ENCODE results near the gene CENPW. TPM values are rescaled to one million over a fixed set of nuclear protein-coding genes. Genes with fewer than 3 reads are reported as not detected.

Gene CENPW
- total and polyA plus RNA-seq, 2 experiments from 2014 or later = 7.3 to 21.8 TPM

GRCh38 chr6:126300735-126301134, 39.2 kb upstream of the CENPW start:
- TF ChIP-seq EZH2 (IDR thresholded peaks at IDR 0.05; ENCODE audit: borderline replicate concordance) (no peak), EZH2phosphoT487 (IDR thresholded peaks at IDR 0.05; ENCODE audit: low read depth, severe bottlenecking, unreplicated experiment) (no peak), CTCF (IDR thresholded peaks at IDR 0.05; ENCODE audit: poor library complexity) (no peak)
- Histone ChIP-seq H3K4me3 (no peak overlapping the region), H2AFZ (no peak overlapping the region), H3K36me3 (replicated peaks; ENCODE audit: insufficient read depth, low read depth) (no peaks in the 10 kb centered on the region), H3K27me3 (no peaks in the 10 kb centered on the region), H3K27ac (no peak overlapping the region), H3K79me2 (no peaks in the 10 kb centered on the region), H3K4me1 (ENCODE audit: insufficient read depth) (no peaks in the 10 kb centered on the region), H3K4me2 (no peak overlapping the region), H3K9me3 (ENCODE audit: low read depth) (no peaks in the 10 kb centered on the region), H3K9me2 (replicated peaks; ENCODE audit: insufficient read depth) (no peaks in the 10 kb centered on the region), H4K20me1 (ENCODE audit: insufficient read depth, poor library complexity, severe bottlenecking) (no peaks in the 10 kb centered on the region)
- no peak for DNase-seq (ENCODE audit: low spot score)

- DNase-seq (ENCODE audit: low spot score) = no peak
- TF ChIP-seq CTCF (IDR thresholded peaks at IDR 0.05; ENCODE audit: poor library complexity) (no peak), EZH2 (IDR thresholded peaks at IDR 0.05; ENCODE audit: borderline replicate concordance) (no peak), EZH2phosphoT487 (IDR thresholded peaks at IDR 0.05; ENCODE audit: low read depth, severe bottlenecking, unreplicated experiment) (no peak)
Measured at GRCh38 chr6:126302191-126302590, 37.7 kb upstream of the CENPW start.

GRCh38 chr6:126307849-126308248, 32.1 kb upstream of the CENPW start:
- no peak overlapping the region for H2AFZ ChIP-seq
- H3K27me3 ChIP-seq = no peaks in the 10 kb centered on the region
- H4K20me1 ChIP-seq (ENCODE audit: insufficient read depth, poor library complexity, severe bottlenecking) = no peaks in the 10 kb centered on the region
- 98% methylated on average over 2 of the region's 2 CpGs for WGBS (ENCODE audit: low lambda C conversion rate, missing lambda C conversion rate)
- H3K36me3 ChIP-seq (replicated peaks; ENCODE audit: insufficient read depth, low read depth) = no peaks in the 10 kb centered on the region
- no peaks in the 10 kb centered on the region for H3K79me2 ChIP-seq
- TF ChIP-seq EZH2phosphoT487 (IDR thresholded peaks at IDR 0.05; ENCODE audit: low read depth, severe bottlenecking, unreplicated experiment) = no peak
- TF ChIP-seq CTCF (IDR thresholded peaks at IDR 0.05; ENCODE audit: poor library complexity) = no peak
- TF ChIP-seq EZH2 (IDR thresholded peaks at IDR 0.05; ENCODE audit: borderline replicate concordance) = no peak
- no peak overlapping the region for H3K4me2 ChIP-seq
- H3K27ac ChIP-seq = no peak overlapping the region
- H3K9me3 ChIP-seq (ENCODE audit: low read depth) = no peaks in the 10 kb centered on the region
- no peaks in the 10 kb centered on the region for H3K9me2 ChIP-seq (replicated peaks; ENCODE audit: insufficient read depth)
- no peak for DNase-seq (ENCODE audit: low spot score)
- no peak overlapping the region for H3K4me3 ChIP-seq
- H3K4me1 ChIP-seq (ENCODE audit: insufficient read depth) = no peaks in the 10 kb centered on the region

More at GRCh38 chr6:126302191-126302590, 37.7 kb upstream of the CENPW start:
- H4K20me1 ChIP-seq (ENCODE audit: insufficient read depth, poor library complexity, severe bottlenecking) = no peaks in the 10 kb centered on the region
- no peaks in the 10 kb centered on the region for H3K27me3 ChIP-seq
- H2AFZ ChIP-seq = no peak overlapping the region
- H3K4me3 ChIP-seq = no peak overlapping the region
- no peaks in the 10 kb centered on the region for H3K4me1 ChIP-seq (ENCODE audit: insufficient read depth)
- H3K27ac ChIP-seq = no peak overlapping the region
- no peak overlapping the region for H3K4me2 ChIP-seq
- no peaks in the 10 kb centered on the region for H3K36me3 ChIP-seq (replicated peaks; ENCODE audit: insufficient read depth, low read depth)
- H3K79me2 ChIP-seq = no peaks in the 10 kb centered on the region
- H3K9me2 ChIP-seq (replicated peaks; ENCODE audit: insufficient read depth) = no peaks in the 10 kb centered on the region
- no peaks in the 10 kb centered on the region for H3K9me3 ChIP-seq (ENCODE audit: low read depth)

- no peaks in the 10 kb centered on the region for H3K9me2 ChIP-seq (replicated peaks; ENCODE audit: insufficient read depth)
- 87% methylated on average over 3 of the region's 3 CpGs for WGBS (ENCODE audit: low lambda C conversion rate, missing lambda C conversion rate)
Measured at GRCh38 chr6:126308362-126308761, 31.6 kb upstream of the CENPW start.

More at GRCh38 chr6:126308362-126308761, 31.6 kb upstream of the CENPW start:
- Histone ChIP-seq H3K9me3 (ENCODE audit: low read depth) (no peaks in the 10 kb centered on the region), H4K20me1 (ENCODE audit: insufficient read depth, poor library complexity, severe bottlenecking) (no peaks in the 10 kb centered on the region), H3K27ac (no peak overlapping the region), H3K79me2 (no peaks in the 10 kb centered on the region), H2AFZ (no peak overlapping the region), H3K4me3 (no peak overlapping the region), H3K4me2 (no peak overlapping the region), H3K27me3 (no peaks in the 10 kb centered on the region), H3K36me3 (replicated peaks; ENCODE audit: insufficient read depth, low read depth) (no peaks in the 10 kb centered on the region), H3K4me1 (ENCODE audit: insufficient read depth) (no peaks in the 10 kb centered on the region)
- no peak for DNase-seq (ENCODE audit: low spot score)
- TF ChIP-seq EZH2 (IDR thresholded peaks at IDR 0.05; ENCODE audit: borderline replicate concordance) = no peak
- no peak for TF ChIP-seq EZH2phosphoT487 (IDR thresholded peaks at IDR 0.05; ENCODE audit: low read depth, severe bottlenecking, unreplicated experiment)
- no peak for TF ChIP-seq CTCF (IDR thresholded peaks at IDR 0.05; ENCODE audit: poor library complexity)

All from hepatocyte (in vitro differentiated cells).